Hepatocyte (in vitro differentiated cells): ENCODE results near the gene DSCAML1.

Experiments
- EZH2 ChIP-seq: fragments of 200-600 bp; sonication (generic); IDR thresholded peaks from 2 replicates; pipeline ENCODE4 v1.6.1; 2016; ENCODE audit warnings: antibody characterized with exemption, mild to moderate bottlenecking, borderline replicate concordance
- TF ChIP-seq, protein P1 (sequence below): fragments of 200-600 bp; sonication (generic); IDR thresholded peaks from 2 replicates; pipeline ENCODE4 v1.5.1; 2016; ENCODE audit warnings: antibody characterized with exemption, mild to moderate bottlenecking; ENCODE audit not compliant: poor library complexity

DNA sequence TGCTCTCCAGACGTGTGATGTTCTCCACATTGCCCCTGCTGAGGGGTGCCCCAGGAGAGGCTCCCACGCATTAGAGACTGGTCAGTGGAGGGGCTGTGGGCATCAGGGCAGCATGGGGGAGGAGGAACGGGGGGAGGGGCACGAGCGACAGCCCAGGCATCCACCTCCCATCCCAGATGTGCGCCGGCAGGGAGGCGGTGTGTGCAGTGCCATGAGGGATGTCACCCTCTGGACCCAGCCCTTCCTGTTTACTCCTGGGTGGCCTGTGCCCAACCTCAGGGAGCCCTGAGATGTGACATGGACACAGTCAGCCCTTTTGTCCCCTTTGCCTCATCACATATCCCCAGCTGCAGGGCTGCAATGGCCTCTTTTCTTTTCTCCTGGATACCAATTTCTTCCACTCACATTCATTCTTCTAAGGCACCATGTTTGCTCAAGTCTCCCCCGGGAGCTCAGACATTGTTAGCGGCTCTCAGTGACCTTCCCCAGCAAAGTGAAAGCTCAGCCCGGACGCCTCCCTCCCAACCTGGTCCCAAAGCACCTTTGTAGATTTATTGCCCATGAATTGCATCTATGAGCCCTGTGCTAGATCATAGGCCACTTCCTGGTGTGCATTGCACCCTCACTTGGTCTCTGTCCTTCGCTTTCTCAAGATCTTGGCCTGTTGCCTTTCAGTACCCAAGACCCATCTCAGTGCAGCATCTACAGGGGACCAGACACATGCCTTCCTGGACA lies 318.7 kb downstream of the DSCAML1 start:
- TF ChIP-seq, protein P1, sequence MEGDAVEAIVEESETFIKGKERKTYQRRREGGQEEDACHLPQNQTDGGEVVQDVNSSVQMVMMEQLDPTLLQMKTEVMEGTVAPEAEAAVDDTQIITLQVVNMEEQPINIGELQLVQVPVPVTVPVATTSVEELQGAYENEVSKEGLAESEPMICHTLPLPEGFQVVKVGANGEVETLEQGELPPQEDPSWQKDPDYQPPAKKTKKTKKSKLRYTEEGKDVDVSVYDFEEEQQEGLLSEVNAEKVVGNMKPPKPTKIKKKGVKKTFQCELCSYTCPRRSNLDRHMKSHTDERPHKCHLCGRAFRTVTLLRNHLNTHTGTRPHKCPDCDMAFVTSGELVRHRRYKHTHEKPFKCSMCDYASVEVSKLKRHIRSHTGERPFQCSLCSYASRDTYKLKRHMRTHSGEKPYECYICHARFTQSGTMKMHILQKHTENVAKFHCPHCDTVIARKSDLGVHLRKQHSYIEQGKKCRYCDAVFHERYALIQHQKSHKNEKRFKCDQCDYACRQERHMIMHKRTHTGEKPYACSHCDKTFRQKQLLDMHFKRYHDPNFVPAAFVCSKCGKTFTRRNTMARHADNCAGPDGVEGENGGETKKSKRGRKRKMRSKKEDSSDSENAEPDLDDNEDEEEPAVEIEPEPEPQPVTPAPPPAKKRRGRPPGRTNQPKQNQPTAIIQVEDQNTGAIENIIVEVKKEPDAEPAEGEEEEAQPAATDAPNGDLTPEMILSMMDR: no peak
- no peak for TF ChIP-seq EZH2
